Colon (tissue), 2 donors: ENCODE data around the gene ZNF420.
"Not testable (repeated sequence)": the region's sequence is repeated elsewhere in the genome, so short reads cannot be mapped to it uniquely, and the experiment has no call there.

Source experiments
- FAIRE-seq: peaks from 2 replicates; lab custom pipeline; 2012; peaks lifted over from hg19 to GRCh38; lab: Jason Lieb, UNC
- donor health status: control.
- donor health status: control.

ZNF420 gene

GRCh38 chr19:37077934-37078716 is at the start of gene ZNF420:
TSS of gene ZNF420 (plus strand) at chr19:37078433. CDS start at chr19:37089119, 10,686 bp downstream.
- no peak for FAIRE-seq

DNA sequence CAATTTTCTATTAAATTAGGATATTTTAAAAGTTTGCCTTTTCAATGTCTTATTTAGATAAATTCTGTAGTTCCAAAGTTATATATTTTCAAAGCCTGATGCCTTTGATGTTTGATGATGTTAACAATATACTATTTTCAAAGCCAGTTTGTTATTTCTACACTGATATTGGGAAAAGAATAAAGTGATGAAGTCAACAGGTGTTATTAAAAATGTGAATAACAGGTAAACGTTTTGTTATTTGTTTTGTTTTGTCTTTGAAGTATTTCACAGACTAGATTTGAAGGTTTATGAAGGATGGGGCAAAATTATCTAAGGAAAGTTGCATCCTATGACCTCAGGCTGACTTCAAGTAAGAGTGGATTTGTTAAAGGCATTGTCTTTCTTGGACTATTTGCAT is 33.1 kb upstream of the ZNF420 start:
- no peak for FAIRE-seq

DNA sequence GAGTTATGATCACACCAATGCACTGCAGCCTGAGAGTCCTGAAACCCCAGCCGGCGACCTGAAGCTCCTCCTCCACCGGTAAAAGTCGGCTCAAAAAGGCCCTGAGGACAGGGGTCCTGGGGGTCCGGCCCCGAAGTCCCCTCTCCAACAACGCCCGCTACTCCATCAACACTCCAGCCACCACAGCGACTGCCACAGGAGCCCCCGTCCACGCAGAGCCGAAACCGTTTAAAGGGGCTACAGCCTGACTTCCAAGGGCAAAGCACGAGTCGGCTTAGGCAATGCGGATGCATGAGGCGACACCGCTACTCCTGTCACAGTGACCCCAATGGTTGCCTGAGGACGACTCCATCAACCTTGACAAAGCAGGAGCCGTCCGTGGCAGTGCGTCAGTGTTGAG is 22.9 kb upstream of the ZNF420 start:
- FAIRE-seq = no peak

DNA sequence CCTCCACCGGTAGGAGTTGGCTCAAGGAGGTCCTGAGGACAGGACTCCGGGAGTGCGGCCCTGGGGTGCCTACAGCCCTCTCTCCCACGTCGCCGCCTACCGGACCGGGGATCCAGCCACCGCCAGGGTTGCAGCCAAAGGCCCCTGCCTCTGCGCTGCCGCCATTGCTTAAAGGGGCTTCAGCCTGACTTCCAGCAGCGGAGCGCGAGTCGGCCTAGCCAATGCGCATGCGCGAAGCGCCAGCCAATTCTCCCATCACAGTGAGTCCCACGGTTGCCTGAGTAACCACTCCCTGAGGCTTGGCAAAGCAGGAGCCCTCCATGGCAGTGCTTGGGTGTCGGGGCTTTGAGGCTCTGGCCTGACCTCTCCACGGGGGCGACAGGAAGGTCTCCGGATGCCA is 21.5 kb upstream of the ZNF420 start:
- no peak for FAIRE-seq

GRCh38 chr19:37059142-37059541 is 19.1 kb upstream of the ZNF420 start:
- no peak for FAIRE-seq

DNA sequence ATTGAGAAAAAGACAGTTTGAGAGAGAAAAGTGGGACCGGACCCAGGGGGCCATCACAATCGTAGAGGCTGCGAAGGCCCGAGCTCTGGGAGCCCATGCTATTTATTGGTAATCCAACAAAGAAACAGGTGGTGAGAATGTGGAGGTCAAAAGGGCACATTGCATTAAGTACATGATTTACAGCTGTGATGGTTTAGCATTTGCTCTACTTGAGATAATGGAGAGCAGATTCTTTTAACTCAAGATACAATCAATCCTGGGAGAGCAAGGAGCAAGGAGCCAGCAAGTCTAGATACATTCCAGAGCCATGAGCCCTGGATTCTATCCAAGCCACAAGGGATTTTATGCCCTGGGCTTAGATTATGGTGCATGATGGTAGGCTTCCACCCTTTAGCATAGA is 13.3 kb upstream of the ZNF420 start:
- FAIRE-seq = not testable (repeated sequence)

- FAIRE-seq = no peak
These were observed 4.1 kb upstream of the ZNF420 start for GRCh38 chr19:37074111-37074510.

DNA sequence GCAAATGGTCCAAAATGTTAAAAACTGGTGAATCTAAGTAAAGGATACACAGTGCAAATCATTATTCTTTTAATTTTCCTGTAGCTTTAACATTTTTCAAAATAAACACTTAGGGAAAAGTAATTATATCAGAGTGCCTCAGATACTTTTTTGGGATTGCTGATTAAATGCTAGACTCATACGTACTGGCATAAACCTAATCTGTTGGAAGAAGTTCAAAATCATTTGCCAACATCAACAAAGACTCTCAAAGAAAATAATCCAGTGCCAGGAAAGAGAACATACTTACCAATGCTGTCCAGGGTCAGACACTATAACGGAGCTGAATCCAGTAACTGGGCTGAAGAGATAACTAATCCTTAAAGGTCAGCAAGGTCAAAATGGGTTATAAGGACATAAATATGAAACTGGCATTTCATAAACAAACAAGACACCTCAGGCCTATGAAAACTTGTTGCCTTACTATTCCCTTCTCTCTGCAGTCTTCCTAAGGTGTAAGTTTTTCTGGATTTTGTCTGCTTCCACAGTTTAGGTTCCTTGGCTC is 3.3 kb upstream of the ZNF420 start:
- no peak for FAIRE-seq

GRCh38 chr19:37076524-37076923 is 1.7 kb upstream of the ZNF420 start:
- FAIRE-seq = not testable (repeated sequence)

- no peak for FAIRE-seq
These were observed 716 bp upstream of the ZNF420 start for GRCh38 chr19:37077501-37077933.

DNA sequence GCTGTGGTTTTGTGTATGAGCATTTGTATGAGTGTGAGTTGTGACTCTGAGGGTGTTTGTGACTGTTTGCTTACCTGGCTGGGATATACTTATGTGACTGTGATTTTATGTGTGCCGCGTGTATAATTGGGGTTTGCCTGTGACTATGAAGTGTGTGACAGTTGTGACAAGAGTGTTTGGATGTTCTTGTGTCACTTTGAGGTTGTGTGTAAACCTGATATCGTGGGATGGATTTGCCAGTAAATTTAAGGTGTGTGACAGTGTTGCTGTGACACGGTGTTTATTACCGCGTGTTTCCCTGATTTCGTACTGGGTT is 442 bp downstream of the ZNF420 start:
- no peak for FAIRE-seq

DNA sequence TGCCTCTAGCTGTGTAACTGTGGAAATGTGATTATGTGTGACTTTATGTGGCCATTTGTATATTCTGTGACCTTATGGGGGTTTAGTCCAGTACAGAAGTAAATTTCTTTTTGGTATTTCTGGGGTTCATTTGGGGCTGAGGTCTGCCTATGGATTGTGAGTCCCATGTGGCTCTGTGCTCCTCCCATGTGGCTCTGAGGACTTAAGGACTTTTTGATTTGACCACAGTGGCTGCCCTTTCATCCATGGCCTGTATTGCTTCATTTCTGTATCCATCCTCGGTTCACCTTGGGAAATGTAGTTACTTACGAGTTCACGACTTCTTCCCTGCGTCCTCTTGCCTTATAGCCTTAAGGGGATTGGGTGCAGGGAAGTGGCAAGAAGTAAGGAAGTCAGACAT is 1.0 kb downstream of the ZNF420 start:
- no peak for FAIRE-seq

DNA sequence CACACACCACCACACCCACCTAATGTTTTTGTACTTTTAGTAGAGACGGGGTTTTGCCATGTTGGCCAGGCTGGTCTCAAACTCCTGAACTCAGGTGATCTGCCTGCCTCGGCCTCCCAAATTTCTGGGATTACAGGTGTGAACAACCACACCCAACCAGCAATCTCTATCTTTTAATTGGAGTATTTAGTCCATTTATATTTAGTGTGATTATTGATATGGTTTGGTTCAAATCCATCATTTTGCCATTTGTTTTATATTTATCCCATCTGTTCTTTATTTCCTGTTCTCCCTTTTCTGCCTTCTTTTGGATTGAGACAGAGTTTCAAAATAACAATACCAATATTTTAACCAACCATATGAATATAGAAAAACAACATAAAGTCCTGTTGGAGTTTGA is 4.1 kb downstream of the ZNF420 start:
- FAIRE-seq = no peak

DNA sequence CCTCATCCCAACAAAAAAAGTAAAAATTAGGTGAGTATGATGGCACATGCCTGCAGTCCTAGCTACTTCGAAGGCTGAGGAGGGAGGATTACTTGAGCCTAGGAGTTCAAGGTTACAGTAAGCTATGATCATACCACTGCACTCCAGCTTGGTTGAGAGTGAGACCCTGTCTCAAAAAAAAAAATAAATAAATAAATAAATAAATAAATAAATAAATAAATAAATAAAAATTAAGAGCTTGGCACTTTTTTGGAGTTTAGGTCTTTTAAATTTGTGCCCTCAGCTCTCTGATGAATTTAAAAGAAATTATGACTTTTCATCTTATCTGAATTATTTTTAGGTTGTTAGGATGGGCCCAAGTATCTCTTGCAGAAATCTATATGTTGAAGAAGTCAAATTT is 8.9 kb downstream of the ZNF420 start:
- FAIRE-seq = no peak

DNA sequence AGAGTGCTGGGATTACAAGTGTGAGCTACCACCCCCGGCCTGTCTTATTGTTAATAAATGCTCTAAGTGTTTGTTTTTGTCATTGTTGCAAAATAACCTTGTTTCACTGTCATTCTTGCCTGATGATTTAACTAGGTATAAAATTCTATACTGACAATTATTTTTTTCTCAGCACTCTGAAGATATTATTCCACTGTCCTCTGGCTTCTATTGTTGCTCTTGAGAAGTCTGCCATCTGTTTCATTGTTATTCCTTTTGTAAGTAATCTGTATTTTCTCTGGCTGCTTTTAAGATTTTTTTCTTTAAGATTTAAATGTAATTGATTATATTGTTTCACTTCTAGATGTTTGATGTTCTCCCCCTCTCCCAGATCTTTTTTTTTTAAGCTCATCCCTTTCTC is 17.6 kb downstream of the ZNF420 start:
- no peak for FAIRE-seq

DNA sequence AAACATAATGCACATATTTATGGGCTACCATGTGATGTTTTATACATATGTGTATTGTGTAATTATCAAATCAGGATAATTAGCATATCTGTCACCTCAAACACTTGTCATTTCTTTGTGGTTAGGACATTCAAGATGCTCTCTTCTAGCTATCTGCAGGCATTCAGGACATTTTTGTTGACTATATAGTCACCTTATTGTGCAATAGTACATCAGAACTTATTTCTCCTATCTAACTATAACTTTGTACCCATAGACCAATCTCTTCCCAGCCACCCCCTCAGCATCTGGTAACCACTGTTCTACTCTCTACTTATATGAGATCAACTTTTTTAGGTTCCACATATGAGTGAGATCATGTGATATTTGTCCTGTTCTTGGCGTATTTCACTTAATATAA is 20.3 kb downstream of the ZNF420 start:
- no peak for FAIRE-seq

DNA sequence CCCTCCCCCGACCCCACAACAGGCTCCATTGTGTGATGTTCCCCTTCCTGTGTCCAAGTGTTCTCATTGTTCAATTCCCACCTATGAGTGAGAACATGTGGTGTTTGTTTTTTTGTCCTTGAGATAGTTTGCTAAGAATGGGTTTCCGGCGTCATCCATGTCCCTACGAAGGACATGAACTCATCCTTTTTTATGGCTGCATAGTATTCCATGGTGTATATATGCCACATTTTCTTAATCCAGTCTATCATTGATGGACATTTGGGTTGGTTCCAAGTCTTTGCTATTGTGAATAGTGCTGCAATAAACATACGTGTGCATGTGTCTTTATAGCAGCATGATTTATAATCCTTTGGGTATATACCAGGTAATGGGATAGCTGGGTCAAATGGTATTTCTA is 25.9 kb downstream of the ZNF420 start:
- not testable (repeated sequence) for FAIRE-seq

DNA sequence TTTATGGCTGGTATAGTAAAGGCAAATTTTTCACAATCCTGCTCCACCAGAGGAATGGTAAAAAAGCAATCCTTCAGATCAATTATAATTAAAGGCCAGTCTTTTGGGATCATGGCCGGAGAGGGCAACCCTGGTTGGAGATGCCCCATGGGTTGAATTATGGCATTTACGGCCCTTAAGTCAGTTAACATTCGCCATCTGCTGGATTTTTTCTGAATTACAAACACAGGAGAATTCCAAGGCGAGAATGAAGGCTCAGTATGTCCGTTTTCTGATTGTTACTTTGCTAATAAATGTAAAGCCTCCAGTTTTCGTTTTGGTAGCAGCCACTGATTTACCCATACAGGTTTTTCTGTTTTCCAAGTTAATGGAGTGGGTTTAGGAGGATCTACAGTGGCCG is 33.5 kb downstream of the ZNF420 start:
- not testable (repeated sequence) for FAIRE-seq

- FAIRE-seq = no peak
These were observed 35.8 kb downstream of the ZNF420 start for GRCh38 chr19:37114001-37114400.

DNA sequence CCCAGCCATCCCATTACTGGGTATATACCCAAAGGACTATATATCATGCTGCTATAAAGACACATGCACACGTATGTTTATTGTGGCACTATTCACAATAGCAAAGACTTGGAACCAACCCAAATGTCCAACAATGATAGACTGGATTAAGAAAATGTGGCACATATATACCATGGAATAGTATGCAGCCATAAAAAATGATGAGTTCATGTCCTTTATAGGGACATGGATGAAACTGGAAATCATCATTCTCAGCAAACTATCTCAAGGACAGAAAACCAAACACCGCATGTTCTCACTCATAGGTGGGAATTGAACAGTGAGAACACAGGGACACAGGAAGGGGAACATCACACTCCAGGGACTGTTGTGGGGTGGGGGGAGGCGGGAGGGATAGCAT is 43.9 kb downstream of the ZNF420 start:
- FAIRE-seq = not testable (repeated sequence)

DNA sequence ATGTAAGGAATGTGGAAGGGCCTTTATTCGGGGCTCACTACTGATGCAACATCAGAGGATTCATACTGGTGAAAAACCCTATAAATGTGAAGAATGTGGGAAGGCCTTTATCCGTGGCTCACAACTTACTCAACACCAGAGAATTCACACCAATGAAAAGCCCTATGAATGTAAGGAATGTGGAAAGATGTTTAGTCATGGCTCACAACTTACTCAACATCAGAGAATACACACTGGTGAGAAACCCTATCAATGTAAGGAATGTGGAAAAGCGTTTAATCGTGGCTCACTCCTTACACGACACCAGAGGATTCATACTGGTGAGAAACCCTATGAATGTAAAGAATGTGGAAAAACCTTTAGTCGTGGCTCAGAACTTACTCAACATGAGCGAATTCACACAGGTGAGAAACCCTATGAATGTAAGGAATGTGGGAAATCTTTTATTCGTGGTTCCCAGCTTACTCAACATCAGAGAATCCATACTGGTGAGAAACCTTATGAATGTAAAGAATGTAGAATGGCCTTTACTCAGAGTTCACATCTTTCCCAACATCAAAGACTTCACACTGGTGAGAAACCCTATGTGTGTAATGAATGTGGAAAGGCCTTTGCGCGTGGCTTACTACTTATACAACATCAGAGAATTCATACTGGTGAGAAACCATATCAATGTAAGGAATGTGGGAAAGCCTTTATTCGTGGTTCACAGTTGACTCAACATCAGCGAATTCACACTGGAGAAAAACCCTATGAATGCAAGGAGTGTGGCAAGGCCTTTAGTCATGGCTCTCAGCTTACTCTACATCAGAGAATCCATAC is 50.0 kb downstream of the ZNF420 start:
- no peak for FAIRE-seq

DNA sequence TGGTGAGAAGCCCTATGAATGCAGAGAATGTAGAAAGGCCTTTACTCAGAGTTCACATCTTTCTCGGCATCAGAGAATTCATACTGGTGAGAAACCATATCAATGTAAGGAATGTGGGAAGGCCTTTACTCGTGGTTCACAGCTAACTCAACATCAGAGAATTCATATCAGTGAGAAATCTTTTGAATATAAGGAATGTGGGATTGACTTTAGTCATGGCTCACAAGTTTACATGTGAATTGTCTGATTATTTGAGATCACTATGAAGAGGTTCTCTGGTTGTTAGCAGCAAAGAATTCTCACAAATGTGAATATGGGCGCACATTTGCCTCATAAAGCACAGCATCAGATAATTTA is 50.6 kb downstream of the ZNF420 start:
- FAIRE-seq = no peak

GRCh38 chr19:37136111-37136510 is 57.9 kb downstream of the ZNF420 start:
- no peak for FAIRE-seq
